A549 treated with GW870086 at 1 μM for 4 hours (cell line): Measurements from ENCODE around the gene TTN. TPM values are rescaled to one million over a fixed set of nuclear protein-coding genes. Genes with fewer than 3 reads are reported as not detected.

Experiments
- total RNA-seq: library from RNA; stranded (reverse); fragments of 200-300 nt; extraction: Qiagen RNA extraction; gene quantifications from 5 replicates; pipeline ENCODE4 v1.2.3, GENCODE V29; 2022; ENCODE audit warnings: low read depth

Gene TTN
- under 0.01 to 0.02 TPM (median under 0.01 TPM) in 5 replicates for total RNA-seq

GRCh38 chr2:178807227-178808008 lies at the start of gene TTN:
TTN (minus strand) TSS chr2:178807423; CDS start chr2:178804642, 2,781 bp downstream.

GRCh38 chr2:178480227-178481181 lies 326.7 kb downstream of the TTN start, which contains the start of gene PLEKHA3:
PLEKHA3 (plus strand) TSS chr2:178480457; CDS start chr2:178480870, 413 bp downstream.

GRCh38 chr2:178478439-178479274 lies 328.6 kb downstream of the TTN start, which contains the start of gene FKBP7:
FKBP7 (minus strand) TSS chr2:178478600; CDS start chr2:178478499, 101 bp downstream.

Other genes starting within 250 kb of the TTN start
- not detected in 5 replicates for gene CCDC141, start 242.7 kb upstream of the TTN start, total RNA-seq